Measurements from ENCODE around the gene ZMYM4. TPM values are rescaled to one million over a fixed set of nuclear protein-coding genes. Genes with fewer than 3 reads are reported as not detected.
A peak's percentile ranks its signal among the peaks of the same experiment; 100 is the strongest.

Gene ZMYM4
- total and polyA plus RNA-seq, 11 donors: 8.0 to 44.3 (median 32.2) TPM

- TF ChIP-seq CTCF (IDR thresholded peaks at IDR 0.05) (no peak), POLR2A (IDR thresholded peaks at IDR 0.05) (no peak)
- Histone ChIP-seq H3K27ac (no peak overlapping the region), H3K27me3 (no peaks in the 10 kb centered on the region), H3K36me3 (no peaks in the 10 kb centered on the region), H3K4me1 (peaks cover 0 to 40% (median 15%) of the 10 kb centered on the region in 12 donors), H3K9me3 (no peaks in the 10 kb centered on the region), H3K4me3 (no peak overlapping the region)
- WGBS, 4 donors: 89 to 98% (median 96%) methylated on average over 4 of the region's 4 CpGs
- DNase-seq: no peak
- intact Hi-C loops (cut with DNase I): loop anchor here in 4 of 10 donors (5.0 to 10.0 kb wide), 4 partner anchors 62 to 74 kb away; partner anchors contain the start of gene SFPQ (in 1 of the 4)
- no peak for ATAC-seq
These were observed 2.2 kb upstream of the ZMYM4 start for GRCh38 chr1:35266306-35266705.

GRCh38 chr1:35269201-35269988, 886 bp downstream of the ZMYM4 start:
- TF ChIP-seq CTCF (IDR thresholded peaks at IDR 0.05) (no peak), POLR2A (IDR thresholded peaks at IDR 0.05) (no peak)
- Histone ChIP-seq H3K27ac (peak overlapping the region; percentile 75 to 94 (median 88)), H3K9me3 (no peaks in the 10 kb centered on the region), H3K4me1 (peaks cover 0 to 44% (median 15%) of the 10 kb centered on the region in 12 donors), H3K36me3 (no peaks in the 10 kb centered on the region), H3K27me3 (no peaks in the 10 kb centered on the region), H3K4me3 (peak overlapping the region; percentile 72 to 97 (median 87))
- intact Hi-C loops (cut with DNase I): loop anchor here in 4 of 10 donors (5.0 to 10.0 kb wide), 4 partner anchors 65 to 77 kb away; partner anchors contain the start of gene SFPQ (in 1 of the 4)
- ATAC-seq (no peak), DNase-seq (no peak)
- 6 to 11% (median 7%) methylated on average over 17 to 24 of the region's 24 CpGs for WGBS, 4 donors

- no peaks in the 10 kb centered on the region for H3K9me3 ChIP-seq
- TF ChIP-seq POLR2A (IDR thresholded peaks at IDR 0.05) (no peak), CTCF (IDR thresholded peaks at IDR 0.05) (no peak)
- intact Hi-C loops (cut with DNase I): loop anchor here in 4 of 10 donors (5.0 to 10.0 kb wide), 4 partner anchors 65 to 78 kb away; partner anchors contain the start of gene SFPQ (in 1 of the 4)
- no peak for DNase-seq
- no peaks in the 10 kb centered on the region for H3K27me3 ChIP-seq
- peak overlapping the region in 10 of 12 donors; percentile 72 to 97 (median 87) for H3K4me3 ChIP-seq
- 79 to 81% (median 80%) methylated on average over 2 of the region's 2 CpGs for WGBS, 4 donors
- peak overlapping the region in 2 of 12 donors; percentile 88 for H3K27ac ChIP-seq
- no peak for ATAC-seq
- H3K36me3 ChIP-seq: no peaks in the 10 kb centered on the region
- peaks cover 0 to 40% (median 14%) of the 10 kb centered on the region in 12 donors for H3K4me1 ChIP-seq
These were observed 1.4 kb downstream of the ZMYM4 start for GRCh38 chr1:35269989-35270289.

GRCh38 chr1:35270836-35271235, 2.3 kb downstream of the ZMYM4 start:
- Histone ChIP-seq H3K27ac (no peak overlapping the region), H3K9me3 (no peaks in the 10 kb centered on the region), H3K4me3 (no peak overlapping the region), H3K4me1 (peaks cover 0 to 40% (median 14%) of the 10 kb centered on the region in 12 donors), H3K36me3 (no peaks in the 10 kb centered on the region), H3K27me3 (no peaks in the 10 kb centered on the region)
- DNase-seq (no peak), ATAC-seq (no peak)
- intact Hi-C loops (cut with DNase I): no loop called here
- TF ChIP-seq CTCF (IDR thresholded peaks at IDR 0.05): no peak
- WGBS, 4 donors: 96 to 98% (median 96%) methylated on average over 3 of the region's 3 CpGs
